AG08396 (cell line): ENCODE data around the gene FASTK.

Experiments
- DNase-seq: peaks from one replicate; pipeline ENCODE4 v3.0.0; 2012; ENCODE audit warnings: low spot score, mixed read lengths

The FASTK gene, protein sequence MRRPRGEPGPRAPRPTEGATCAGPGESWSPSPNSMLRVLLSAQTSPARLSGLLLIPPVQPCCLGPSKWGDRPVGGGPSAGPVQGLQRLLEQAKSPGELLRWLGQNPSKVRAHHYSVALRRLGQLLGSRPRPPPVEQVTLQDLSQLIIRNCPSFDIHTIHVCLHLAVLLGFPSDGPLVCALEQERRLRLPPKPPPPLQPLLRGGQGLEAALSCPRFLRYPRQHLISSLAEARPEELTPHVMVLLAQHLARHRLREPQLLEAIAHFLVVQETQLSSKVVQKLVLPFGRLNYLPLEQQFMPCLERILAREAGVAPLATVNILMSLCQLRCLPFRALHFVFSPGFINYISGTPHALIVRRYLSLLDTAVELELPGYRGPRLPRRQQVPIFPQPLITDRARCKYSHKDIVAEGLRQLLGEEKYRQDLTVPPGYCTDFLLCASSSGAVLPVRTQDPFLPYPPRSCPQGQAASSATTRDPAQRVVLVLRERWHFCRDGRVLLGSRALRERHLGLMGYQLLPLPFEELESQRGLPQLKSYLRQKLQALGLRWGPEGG

DNA sequence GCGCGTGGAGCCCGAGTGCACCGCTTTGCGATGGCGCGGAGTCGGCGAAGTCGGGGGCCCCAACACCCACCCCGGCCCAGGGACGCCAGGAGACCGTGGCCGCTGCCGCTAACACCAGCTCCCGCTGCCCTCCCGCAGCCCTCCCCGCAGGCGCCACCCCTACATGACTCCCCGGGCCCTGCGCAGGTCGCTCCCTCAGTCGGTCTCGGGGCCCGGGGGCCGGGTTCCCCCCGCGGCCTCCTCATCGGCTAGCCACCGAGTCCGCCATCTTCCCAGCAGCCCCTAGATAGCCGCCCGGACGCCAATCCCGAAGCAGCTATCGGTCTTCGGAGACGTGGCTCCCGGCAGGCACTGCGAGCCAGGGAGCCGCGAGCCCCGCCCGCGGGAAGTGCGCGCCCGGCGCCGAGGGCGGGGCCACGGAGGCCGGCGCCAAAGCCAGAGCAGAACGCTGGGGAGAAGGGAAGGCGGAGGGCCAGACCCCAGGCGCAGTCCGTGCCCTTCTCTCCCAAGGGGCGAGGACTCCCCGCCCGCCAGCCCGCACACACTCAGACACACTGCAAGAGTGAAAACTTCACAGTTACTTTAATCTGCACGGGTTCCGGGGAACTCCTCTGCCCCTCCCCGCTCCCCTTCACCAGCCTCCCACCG is at the start of gene FASTK:
Gene FASTK, minus strand, starts transcription at position 288 of the 648 bp plus-strand sequence. Its CDS starts 43 bp downstream, at position 245.
- peak; percentile 97 for DNase-seq

DNA sequence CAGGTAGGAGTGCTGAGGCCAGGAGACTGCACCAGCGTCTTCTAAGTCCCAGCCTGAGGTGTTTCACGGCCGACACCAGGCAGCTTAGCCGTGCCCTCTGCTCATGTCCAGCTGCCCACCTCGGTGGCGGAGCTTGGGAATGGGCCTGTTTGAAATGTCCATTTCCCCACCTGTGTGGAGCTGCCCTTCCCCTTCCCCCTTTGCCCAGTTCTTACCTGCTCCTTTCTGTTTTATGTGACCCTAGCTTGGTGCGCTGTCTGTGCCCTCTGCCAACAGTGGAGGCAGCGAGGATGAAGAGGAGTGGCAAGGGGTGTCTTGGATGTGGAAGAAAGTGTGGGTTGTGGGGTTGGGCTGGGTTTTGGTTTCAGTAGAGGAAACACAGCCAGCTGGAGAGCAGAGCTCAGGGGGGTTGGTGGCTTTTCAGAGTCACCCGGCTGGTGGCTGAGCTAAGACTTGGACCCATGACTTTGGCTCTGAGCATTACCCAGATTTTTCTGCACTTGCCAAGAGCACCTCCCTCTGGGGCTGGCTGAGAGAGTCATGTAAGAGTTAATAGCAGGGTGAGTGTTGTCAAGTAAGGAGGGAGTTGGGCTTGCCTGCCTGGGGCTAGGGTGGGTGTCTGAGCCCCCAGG is 49.5 kb upstream of the FASTK start:
- no peak for DNase-seq

GRCh38 chr7:151129117-151129959 is 48.7 kb upstream of the FASTK start:
- DNase-seq, result no peak

GRCh38 chr7:151128716-151129115 is 48.1 kb upstream of the FASTK start:
- DNase-seq, result no peak

DNA sequence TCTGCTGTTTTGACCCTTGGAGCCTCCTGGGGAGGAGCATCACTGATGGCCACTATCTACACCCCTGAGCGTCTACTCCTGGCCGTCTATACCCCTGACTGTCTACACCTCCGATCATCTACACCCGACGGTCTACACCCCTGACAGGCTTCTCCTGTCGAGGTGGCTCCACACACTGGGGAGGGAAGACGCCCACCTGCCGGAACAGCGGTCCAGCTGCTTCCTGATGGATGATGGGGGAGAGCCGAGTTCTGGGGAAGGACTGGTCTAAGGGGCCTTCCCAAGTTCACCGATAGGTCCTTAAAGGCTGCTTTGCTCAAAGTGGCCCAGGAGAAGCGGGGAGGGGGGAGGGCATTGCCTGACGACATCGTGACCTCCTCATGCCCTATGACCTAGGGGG is 47.5 kb upstream of the FASTK start:
- no peak for DNase-seq

DNA sequence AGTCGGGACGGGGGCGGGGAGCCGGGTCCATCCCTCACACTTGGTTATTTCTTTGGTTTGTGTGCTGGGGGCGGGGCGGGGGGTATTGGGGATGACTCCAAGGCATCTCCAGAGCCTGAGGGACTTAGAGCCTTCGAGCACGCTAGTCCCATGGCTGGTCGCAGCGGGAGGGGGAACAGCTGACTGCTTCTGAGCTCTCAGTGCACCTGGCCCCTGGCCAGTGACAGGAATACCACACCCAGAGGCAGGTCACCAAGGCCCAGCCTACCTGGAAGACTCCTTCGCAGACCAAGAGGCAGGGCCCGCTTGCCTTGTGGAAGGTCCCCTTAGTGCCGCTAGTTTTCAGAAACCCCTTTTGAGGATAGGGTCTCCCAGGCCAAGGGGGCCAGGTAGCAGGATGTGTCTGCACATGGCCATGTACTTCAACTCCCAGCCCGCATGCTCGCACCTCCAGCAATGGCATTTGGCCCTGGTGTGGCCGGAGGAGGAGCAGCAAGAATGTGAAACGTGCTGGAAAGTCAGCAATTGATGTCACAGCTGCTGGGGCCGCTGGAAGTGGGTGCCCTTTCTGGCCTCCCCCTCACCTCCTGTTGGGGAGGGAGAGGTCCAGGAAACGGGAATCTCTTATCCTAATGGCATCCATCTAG is 46.0 kb upstream of the FASTK start:
- DNase-seq, result no peak

GRCh38 chr7:151125846-151126481 is 45.4 kb upstream of the FASTK start:
- DNase-seq, result peak; percentile 64

DNA sequence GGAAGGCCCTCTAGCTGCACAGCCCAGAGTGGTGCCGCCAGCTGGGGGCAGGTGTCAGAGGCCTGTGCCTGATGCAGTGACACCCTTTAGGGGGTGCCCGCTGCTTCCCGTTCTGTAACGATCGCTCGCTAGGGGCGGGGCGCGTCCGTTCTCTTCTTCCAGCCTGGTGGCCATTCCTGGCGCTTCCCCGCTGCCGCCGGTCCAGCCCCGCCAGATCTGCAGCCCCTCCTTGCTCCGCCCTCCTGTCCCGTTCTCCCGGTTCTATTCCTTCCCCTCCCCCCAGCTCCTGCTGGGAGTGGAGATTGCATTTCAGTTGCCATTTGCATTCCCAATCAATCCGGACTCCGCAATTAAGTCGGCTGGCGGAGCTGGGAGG is 44.8 kb upstream of the FASTK start:
- DNase-seq, result peak; percentile 75

GRCh38 chr7:151124899-151125399 is 44.3 kb upstream of the FASTK start:
- no peak for DNase-seq

DNA sequence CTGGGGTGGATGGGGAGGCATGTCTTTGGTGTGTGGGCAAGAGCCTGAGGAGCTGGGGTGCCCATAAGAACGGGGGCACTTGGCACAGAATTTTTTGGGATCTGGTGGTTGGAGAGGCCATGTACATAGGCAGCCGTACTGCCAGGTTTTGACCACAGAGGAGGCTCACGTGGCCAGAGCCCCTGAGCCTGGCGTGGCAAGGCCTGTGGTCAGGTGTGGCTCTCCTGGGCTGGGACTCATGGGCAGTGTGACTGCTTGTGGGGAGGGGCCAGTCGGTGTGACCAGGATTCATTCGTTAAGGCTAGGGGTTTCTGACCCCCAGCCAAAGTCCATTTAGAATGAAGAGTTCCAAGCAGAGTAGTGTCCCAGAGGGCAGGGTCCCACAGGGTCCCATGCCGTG is 43.9 kb upstream of the FASTK start:
- DNase-seq, result no peak

GRCh38 chr7:151123822-151124464 is 43.3 kb upstream of the FASTK start:
- DNase-seq, result peak; percentile 97

- DNase-seq, result no peak
Measured at GRCh38 chr7:151123158-151123821, 42.7 kb upstream of the FASTK start.

DNA sequence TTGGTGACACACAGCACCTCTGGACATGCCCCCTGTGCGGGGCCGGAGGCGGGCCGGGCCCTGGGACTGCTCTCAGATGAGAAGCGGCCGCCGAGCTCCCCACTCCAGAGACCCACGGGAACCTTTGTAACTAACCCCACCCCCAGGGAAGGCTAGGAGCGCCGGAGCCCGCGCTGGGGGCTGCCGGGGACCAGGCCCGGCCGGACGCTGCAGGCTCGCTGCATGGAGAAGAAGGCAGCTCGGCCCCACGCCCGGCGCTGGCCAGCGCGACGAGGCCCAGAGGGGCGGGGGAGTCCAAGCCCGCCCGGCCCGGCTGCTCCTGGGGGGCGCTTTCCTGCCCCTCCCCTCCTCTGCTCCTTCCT is 42.2 kb upstream of the FASTK start:
- DNase-seq, result no peak

DNA sequence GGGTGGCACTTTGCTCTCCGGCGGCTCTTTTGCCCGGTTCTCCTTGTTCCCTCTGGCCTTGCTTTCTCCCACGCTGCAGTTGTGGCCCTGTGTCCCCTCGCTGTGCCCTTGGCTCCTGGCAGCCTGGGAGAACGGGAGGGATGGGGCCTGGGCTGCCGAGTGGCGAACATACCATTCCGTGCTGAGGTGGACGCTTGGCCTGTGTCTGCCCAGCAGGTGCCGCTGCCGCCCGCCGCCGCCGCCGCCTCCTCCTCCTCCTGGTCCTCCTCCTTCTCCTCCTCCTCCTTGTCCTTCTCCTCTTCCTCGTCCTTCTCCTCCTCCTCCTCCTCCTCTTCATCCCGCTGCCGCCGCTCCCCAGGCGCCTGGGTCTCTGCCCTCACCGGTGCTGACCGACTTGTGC is 41.7 kb upstream of the FASTK start:
- DNase-seq, result no peak

DNA sequence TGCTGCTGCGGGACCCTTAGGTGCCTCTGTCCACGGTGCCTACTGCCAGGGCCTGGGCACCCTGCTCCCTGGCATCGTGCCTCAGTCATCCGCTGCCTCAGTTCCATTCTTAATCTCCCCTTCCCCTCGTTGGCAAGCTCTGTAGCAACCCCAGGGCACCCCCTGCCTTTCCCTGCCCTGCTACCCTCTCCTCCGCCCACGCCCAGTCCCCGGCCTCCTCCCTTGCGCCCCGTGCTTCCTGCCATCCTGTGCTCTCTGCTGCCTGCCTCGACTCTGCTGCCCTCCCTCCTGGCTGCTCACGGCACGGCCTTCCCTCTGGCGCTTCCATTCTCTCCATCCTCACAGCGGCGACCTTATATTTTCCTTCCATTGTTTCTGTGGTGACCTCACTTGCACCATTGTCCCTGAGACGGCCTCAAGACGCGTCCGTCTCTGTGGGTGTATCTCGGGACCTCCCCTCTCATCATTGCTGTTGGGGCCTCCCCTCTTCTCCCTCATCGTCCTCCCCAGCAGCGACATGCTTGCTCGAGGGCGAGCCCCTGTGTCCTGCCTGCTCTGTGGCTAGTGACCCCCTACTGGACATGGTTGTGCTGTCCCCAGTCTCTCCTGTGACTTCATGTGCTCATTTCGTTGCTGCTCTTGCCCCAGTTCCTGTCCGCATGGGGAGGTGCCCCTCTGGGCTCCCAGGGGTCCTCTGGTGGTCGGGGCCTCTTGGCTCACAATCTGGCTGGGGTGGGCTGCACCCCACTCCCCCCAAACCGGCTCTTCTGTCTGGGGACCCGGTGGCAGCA is 41.0 kb upstream of the FASTK start:
- no peak for DNase-seq

DNA sequence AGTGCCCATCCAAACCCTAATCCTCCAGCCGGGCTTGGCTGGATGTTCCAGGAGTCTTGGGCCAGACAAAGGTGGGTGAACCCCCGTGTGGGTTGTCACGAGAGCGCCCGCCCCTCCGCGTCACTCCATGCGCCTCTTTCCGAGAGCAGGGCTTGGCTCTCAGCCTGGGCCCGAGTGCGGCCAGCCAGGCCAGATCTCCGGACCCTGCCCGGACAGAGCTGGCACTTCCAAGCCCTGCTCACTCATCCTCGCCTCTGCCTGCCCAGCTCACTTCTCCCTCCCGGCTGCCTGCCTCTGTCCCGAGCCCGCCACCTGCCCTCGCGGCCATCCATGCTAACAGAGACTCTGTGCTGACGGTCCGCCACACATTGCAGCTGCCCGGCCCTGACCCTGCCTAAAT is 40.3 kb upstream of the FASTK start:
- DNase-seq, result no peak

- no peak for DNase-seq
Measured at GRCh38 chr7:151119902-151120301, 39.3 kb upstream of the FASTK start.

DNA sequence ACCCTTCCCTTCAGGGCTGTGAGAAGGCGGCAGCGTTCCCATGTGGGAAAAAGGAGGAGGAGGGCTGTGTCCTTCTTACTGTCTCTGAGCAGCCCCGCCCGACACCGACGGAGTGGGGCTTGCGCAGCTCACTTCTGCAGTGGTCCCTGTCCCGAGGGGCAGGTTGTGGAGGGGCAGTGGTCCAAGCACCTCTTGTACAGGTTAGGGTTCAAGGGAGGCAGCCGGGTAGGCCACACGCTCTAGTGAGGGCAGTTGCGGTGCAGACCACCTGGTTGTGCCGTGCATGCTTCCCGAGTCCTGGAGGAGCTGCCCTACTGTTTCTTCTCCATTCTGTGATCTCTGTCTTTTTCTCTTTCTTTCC is 38.4 kb upstream of the FASTK start:
- DNase-seq, result no peak
